B cell (primary cell): ENCODE results near the gene PHACTR1. TPM values are rescaled to one million over a fixed set of nuclear protein-coding genes. Genes with fewer than 3 reads are reported as not detected.
"Not testable (repeated sequence)": the region's sequence is repeated elsewhere in the genome, so short reads cannot be mapped to it uniquely, and the experiment has no call there.

Source experiments
- ATAC-seq: fragments of 200-7000 bp; cut with Tn5 transposase; one replicate; pipeline ENCODE4 v1.10.0; 2021; ENCODE audit warnings: low read depth, mild to moderate bottlenecking, moderate number of reproducible peaks, moderate library complexity
- CTCF ChIA-PET: fragments of 350-600 bp; sonication (Branson Sonifier 250); formaldehyde crosslinking; loops from one replicate; lab custom pipeline; 2021; ENCODE audit warnings: antibody characterized with exemption, inconsistent platforms; lab: Charles Lee
- POLR2A ChIA-PET: fragments of 350-600 bp; sonication (Branson Sonifier 250); formaldehyde crosslinking; loops from one replicate; lab custom pipeline; 2021; ENCODE audit warnings: antibody characterized with exemption; lab: Charles Lee
- DNase-seq: peaks from one replicate; pipeline ENCODE4 v3.0.0; 2013
- H2AFZ ChIP-seq: 2 replicates; pipeline ENCODE4 v1.6.1; 2012; ENCODE audit warnings: mild to moderate bottlenecking, low read depth, low read length; ENCODE audit not compliant: insufficient read depth, poor library complexity, severe bottlenecking
- H3K27ac ChIP-seq, 2 donors: 1 replicate in 1 of 2; 2 replicates in 1 of 2; pipeline ENCODE4 v1.5.1; 2012 to 2013; ENCODE audit warnings: low read length in 2 of 2, mild to moderate bottlenecking in 2 of 2, moderate library complexity in 1 of 2
- H3K27me3 ChIP-seq, 4 experiments: fragments of 200-600 bp in 1 of 4; sonication (generic) in 1 of 4; replicated peaks in 1 of 4; 1 replicate in 2 of 4; 2 replicates in 2 of 4; pipeline versions ENCODE4 v1.6.1 to v1.7.0; 2013 to 2016; ENCODE audit warnings: low read length in 3 of 4, mild to moderate bottlenecking in 2 of 4, mixed read lengths in 1 of 4, moderate library complexity in 1 of 4; ENCODE audit not compliant: insufficient read depth in 4 of 4, control insufficient read depth in 3 of 4; ENCODE audit errors: control extremely low read depth in 1 of 4
- H3K36me3 ChIP-seq, 2 experiments: replicated peaks in 1 of 2; 1 replicate in 1 of 2; 2 replicates in 1 of 2; pipeline versions ENCODE4 v1.6.1 to v1.7.1; 2013; ENCODE audit warnings: low read length in 1 of 2; ENCODE audit not compliant: insufficient read depth in 2 of 2, control insufficient read depth in 1 of 2; ENCODE audit errors: control extremely low read depth in 1 of 2, extremely low read depth in 1 of 2
- H3K4me1 ChIP-seq, 2 donors: fragments of 200-600 bp in 1 of 2; sonication (generic) in 1 of 2; 1 replicate in 1 of 2; 2 replicates in 1 of 2; pipeline versions ENCODE4 v1.5.1 to v1.6.1; 2013 to 2017; ENCODE audit warnings: low read length in 2 of 2; ENCODE audit not compliant: control insufficient read depth in 2 of 2, insufficient read depth in 2 of 2
- H3K4me2 ChIP-seq: replicated peaks from 2 replicates; pipeline ENCODE3; 2012; ENCODE audit warnings: mild to moderate bottlenecking, low read depth, low read length; ENCODE audit not compliant: poor library complexity, severe bottlenecking
- H3K4me3 ChIP-seq, 5 experiments: fragments of 200-600 bp in 1 of 5; sonication (generic) in 1 of 5; 1 replicate in 3 of 5; 2 replicates in 2 of 5; pipeline versions ENCODE4 v1.5.1 to v1.7.0; 2011 to 2016; ENCODE audit warnings: low read length in 4 of 5, mild to moderate bottlenecking in 4 of 5, low read depth in 2 of 5, control low read depth in 1 of 5, moderate library complexity in 1 of 5; ENCODE audit not compliant: insufficient read depth in 1 of 5; ENCODE audit errors: control extremely low read depth in 1 of 5, extremely low read depth in 1 of 5
- H3K79me2 ChIP-seq: fragments of 200-600 bp; sonication (generic); one replicate; pipeline ENCODE4 v1.6.0; 2016; ENCODE audit warnings: low read length; ENCODE audit not compliant: control insufficient read depth, insufficient read depth
- H3K9ac ChIP-seq: fragments of 200-600 bp; sonication (generic); 2 replicates; pipeline ENCODE4 v1.6.1; 2017; ENCODE audit warnings: mild to moderate bottlenecking, low read length, moderate library complexity
- H3K9me3 ChIP-seq, 3 donors: one replicate each; pipeline versions ENCODE4 v1.6.1 to v1.7.1; 2013; ENCODE audit warnings: low read length in 2 of 3; ENCODE audit not compliant: control insufficient read depth in 2 of 3, insufficient read depth in 1 of 3; ENCODE audit errors: control extremely low read depth in 1 of 3
- H4K20me1 ChIP-seq: 2 replicates; pipeline ENCODE4 v1.6.0; 2012; ENCODE audit warnings: mild to moderate bottlenecking, low read length; ENCODE audit not compliant: insufficient read depth, control insufficient read depth, poor library complexity, severe bottlenecking
- H3K27ac Mint-ChIP-seq: one replicate; pipeline ENCODE4 v1.8.0; 2021; ENCODE audit warnings: mixed read lengths
- H3K27me3 Mint-ChIP-seq: one replicate; pipeline ENCODE4 v1.8.0; 2021; ENCODE audit warnings: mixed read lengths
- H3K4me1 Mint-ChIP-seq: one replicate; pipeline ENCODE4 v1.8.0; 2021; ENCODE audit warnings: mixed read lengths
- H3K4me3 Mint-ChIP-seq: one replicate; pipeline ENCODE4 v1.8.0; 2021; ENCODE audit warnings: mixed read lengths
- H3K9me3 Mint-ChIP-seq: one replicate; pipeline ENCODE4 v1.8.0; 2022; ENCODE audit warnings: mixed read lengths; ENCODE audit not compliant: insufficient read depth
- EZH2 ChIP-seq: IDR thresholded peaks from 2 replicates; pipeline ENCODE4 v1.6.1; 2012; ENCODE audit warnings: borderline replicate concordance, low read depth, mild to moderate bottlenecking, moderate library complexity, low read length; ENCODE audit not compliant: insufficient read depth, poor library complexity, severe bottlenecking
- WGBS: methylation state at CpG from one replicate; pipeline ENCODE4 v1.1.5; 2013; ENCODE audit warnings: missing lambda C conversion rate; ENCODE audit not compliant: insufficient coverage; 5-methylcytosine and 5-hydroxymethylcytosine counted together
- intact Hi-C: fragments of 100-400 bp; cut with micrococcal nuclease; formaldehyde crosslinking; loops from one replicate; pipeline ENCODE4 v1.10.0; 2022
- polyA plus RNA-seq: library from polyadenylated mRNA; depleted of rRNA; stranded (reverse); fragments of >200 nt; gene quantifications from 2 replicates; pipeline ENCODE4 v1.2.3, GENCODE V29; 2012
- total RNA-seq, 2 donors: library from RNA; stranded (reverse); fragments of 120-200 nt in 1 of 2; gene quantifications; 1 replicate in 1 of 2; 2 replicates in 1 of 2; pipeline versions ENCODE4 v1.2.3 to v1.2.4, GENCODE V29; 2013 to 2022
- TF ChIP-seq, protein P1 (sequence below): fragments of 200-600 bp; IDR thresholded peaks from one replicate; pipeline ENCODE4 v1.8.0; 2022; ENCODE audit warnings: antibody characterized with exemption, mild to moderate bottlenecking

Gene PHACTR1
- total and polyA plus RNA-seq, 2 donors (not counting 1 experiment from before 2014, with no cell fraction given) = 30.2 to 129 TPM

- TF ChIP-seq, protein P1, sequence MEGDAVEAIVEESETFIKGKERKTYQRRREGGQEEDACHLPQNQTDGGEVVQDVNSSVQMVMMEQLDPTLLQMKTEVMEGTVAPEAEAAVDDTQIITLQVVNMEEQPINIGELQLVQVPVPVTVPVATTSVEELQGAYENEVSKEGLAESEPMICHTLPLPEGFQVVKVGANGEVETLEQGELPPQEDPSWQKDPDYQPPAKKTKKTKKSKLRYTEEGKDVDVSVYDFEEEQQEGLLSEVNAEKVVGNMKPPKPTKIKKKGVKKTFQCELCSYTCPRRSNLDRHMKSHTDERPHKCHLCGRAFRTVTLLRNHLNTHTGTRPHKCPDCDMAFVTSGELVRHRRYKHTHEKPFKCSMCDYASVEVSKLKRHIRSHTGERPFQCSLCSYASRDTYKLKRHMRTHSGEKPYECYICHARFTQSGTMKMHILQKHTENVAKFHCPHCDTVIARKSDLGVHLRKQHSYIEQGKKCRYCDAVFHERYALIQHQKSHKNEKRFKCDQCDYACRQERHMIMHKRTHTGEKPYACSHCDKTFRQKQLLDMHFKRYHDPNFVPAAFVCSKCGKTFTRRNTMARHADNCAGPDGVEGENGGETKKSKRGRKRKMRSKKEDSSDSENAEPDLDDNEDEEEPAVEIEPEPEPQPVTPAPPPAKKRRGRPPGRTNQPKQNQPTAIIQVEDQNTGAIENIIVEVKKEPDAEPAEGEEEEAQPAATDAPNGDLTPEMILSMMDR = no peak
- no peak for TF ChIP-seq EZH2
- Mint-ChIP-seq H3K4me1 (no peaks in the 10 kb centered on the region), H3K9me3 (no peaks in the 10 kb centered on the region), H3K4me3 (no peak overlapping the region), H3K27ac (no peak overlapping the region), H3K27me3 (peaks cover 35% of the 10 kb centered on the region)
- no peak overlapping the region for H3K4me3 ChIP-seq
- no peaks in the 10 kb centered on the region for H3K9me3 ChIP-seq
- H3K27me3 ChIP-seq = no peaks in the 10 kb centered on the region
- 82% methylated on average over 6 of the region's 9 CpGs for WGBS
- ChIA-PET POLR2A (no interaction called here), CTCF (no interaction called here)
- DNase-seq (no peak), ATAC-seq (no peak)
- no peak overlapping the region for H3K4me2 ChIP-seq
- no peak overlapping the region for H3K9ac ChIP-seq
- H3K79me2 ChIP-seq = no peaks in the 10 kb centered on the region
- H4K20me1 ChIP-seq = no peaks in the 10 kb centered on the region
- intact Hi-C loops = no loop called here
- no peak overlapping the region for H2AFZ ChIP-seq
- H3K4me1 ChIP-seq = no peaks in the 10 kb centered on the region
- H3K36me3 ChIP-seq = no peaks in the 10 kb centered on the region
- no peak overlapping the region for H3K27ac ChIP-seq
These were observed 45.0 kb downstream of the PHACTR1 start for GRCh38 chr6:12761376-12762115.

- H3K4me3 ChIP-seq, H3K4me3 Mint-ChIP-seq, H3K9me3 ChIP-seq, H3K27ac ChIP-seq, H3K79me2 ChIP-seq, H3K9ac ChIP-seq, H2AFZ ChIP-seq, H3K4me2 ChIP-seq, CTCF ChIA-PET, H3K9me3 Mint-ChIP-seq, DNase-seq, H3K27ac Mint-ChIP-seq, H3K4me1 Mint-ChIP-seq, intact Hi-C loops, H3K4me1 ChIP-seq, ATAC-seq, H4K20me1 ChIP-seq, H3K36me3 ChIP-seq, H3K27me3 ChIP-seq, POLR2A ChIA-PET: not testable (repeated sequence)
- 93% methylated on average over 6 of the region's 12 CpGs for WGBS
- peaks cover 31% of the 10 kb centered on the region for H3K27me3 Mint-ChIP-seq
These were observed 46.3 kb downstream of the PHACTR1 start for GRCh38 chr6:12762731-12763434.
